ENCODE data around the gene FBXO27. TPM values are rescaled to one million over a fixed set of nuclear protein-coding genes. Genes with fewer than 3 reads are reported as not detected.

Gene FBXO27
- total RNA-seq, 1 donor from 2014 or later = 3.7 TPM

- Histone ChIP-seq H3K4me3 (no peak overlapping the region), H3K27me3 (no peaks in the 10 kb centered on the region), H3K36me3 (no peaks in the 10 kb centered on the region), H3K4me1 (peaks cover 34% of the 10 kb centered on the region), H3K27ac (no peak overlapping the region), H3K9me3 (no peaks in the 10 kb centered on the region)
- no peak for DNase-seq (ENCODE audit: extremely low spot score in 2 of 2)
- intact Hi-C loops (cut with DNase I) = no loop called here
- TF ChIP-seq, protein P1, sequence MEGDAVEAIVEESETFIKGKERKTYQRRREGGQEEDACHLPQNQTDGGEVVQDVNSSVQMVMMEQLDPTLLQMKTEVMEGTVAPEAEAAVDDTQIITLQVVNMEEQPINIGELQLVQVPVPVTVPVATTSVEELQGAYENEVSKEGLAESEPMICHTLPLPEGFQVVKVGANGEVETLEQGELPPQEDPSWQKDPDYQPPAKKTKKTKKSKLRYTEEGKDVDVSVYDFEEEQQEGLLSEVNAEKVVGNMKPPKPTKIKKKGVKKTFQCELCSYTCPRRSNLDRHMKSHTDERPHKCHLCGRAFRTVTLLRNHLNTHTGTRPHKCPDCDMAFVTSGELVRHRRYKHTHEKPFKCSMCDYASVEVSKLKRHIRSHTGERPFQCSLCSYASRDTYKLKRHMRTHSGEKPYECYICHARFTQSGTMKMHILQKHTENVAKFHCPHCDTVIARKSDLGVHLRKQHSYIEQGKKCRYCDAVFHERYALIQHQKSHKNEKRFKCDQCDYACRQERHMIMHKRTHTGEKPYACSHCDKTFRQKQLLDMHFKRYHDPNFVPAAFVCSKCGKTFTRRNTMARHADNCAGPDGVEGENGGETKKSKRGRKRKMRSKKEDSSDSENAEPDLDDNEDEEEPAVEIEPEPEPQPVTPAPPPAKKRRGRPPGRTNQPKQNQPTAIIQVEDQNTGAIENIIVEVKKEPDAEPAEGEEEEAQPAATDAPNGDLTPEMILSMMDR (IDR thresholded peaks at IDR 0.05) = no peak
- TF ChIP-seq POLR2AphosphoS5 (IDR thresholded peaks at IDR 0.05; ENCODE audit: insufficient read depth in 1 of 2, low read depth in 1 of 2) = no peak
- TF ChIP-seq POLR2A (IDR thresholded peaks at IDR 0.05) = no peak
Measured at GRCh38 chr19:38977445-38978325, 54.7 kb downstream of the FBXO27 start.

DNA sequence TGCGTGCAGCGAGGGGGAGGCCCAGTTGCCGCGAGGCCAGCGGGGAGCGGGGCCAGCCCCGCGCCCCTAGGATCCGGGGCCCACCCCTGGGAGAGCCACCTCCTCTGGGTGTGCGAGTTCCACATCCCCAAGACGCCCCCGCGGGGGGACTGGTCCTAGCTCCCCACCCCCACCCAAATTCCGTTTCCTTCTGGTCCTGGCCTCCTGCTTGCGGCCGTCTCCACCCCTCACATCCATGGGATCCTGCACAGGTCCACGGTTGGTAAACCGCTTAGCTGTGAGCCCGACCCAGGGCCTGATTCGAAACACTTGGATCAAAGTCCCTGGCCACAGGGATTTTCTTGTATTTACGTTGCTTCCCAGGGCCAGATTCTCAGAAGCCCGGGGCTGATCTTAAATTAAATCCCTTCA lies 56.5 kb downstream of the FBXO27 start:
- H3K4me3 ChIP-seq = peak overlapping the region; percentile 52 to 64
- TF ChIP-seq POLR2AphosphoS5 (IDR thresholded peaks at IDR 0.05; ENCODE audit: insufficient read depth in 1 of 2, low read depth in 1 of 2) = no peak
- no peak for TF ChIP-seq POLR2A (IDR thresholded peaks at IDR 0.05)
- TF ChIP-seq, protein P1 (IDR thresholded peaks at IDR 0.05) = no peak
- DNase-seq (ENCODE audit: extremely low spot score in 2 of 2) = no peak
- no peaks in the 10 kb centered on the region for H3K36me3 ChIP-seq
- no peaks in the 10 kb centered on the region for H3K27me3 ChIP-seq
- peak overlapping the region; percentile 95 for H3K27ac ChIP-seq
- intact Hi-C loops (cut with DNase I) = no loop called here
- no peaks in the 10 kb centered on the region for H3K9me3 ChIP-seq
- peaks cover 36% of the 10 kb centered on the region for H3K4me1 ChIP-seq

GRCh38 chr19:38975214-38975860 lies 57.0 kb downstream of the FBXO27 start, which contains the start of gene FBXO17:
FBXO17 (minus strand) TSS chr19:38975742; CDS start chr19:38950319, 25,423 bp downstream.
- Histone ChIP-seq H3K27ac (peak within 1 kb of the TSS; percentile 95), H3K4me3 (peak within 1 kb of the TSS; percentile 52 to 64), H3K4me1 (peaks cover 36% of the 10 kb centered on the region), H3K27me3 (no peaks in the 10 kb centered on the region), H3K36me3 (no peaks in the 10 kb centered on the region), H3K9me3 (no peaks in the 10 kb centered on the region)
- intact Hi-C loops (cut with DNase I) = no loop called here
- no peak for DNase-seq (ENCODE audit: extremely low spot score in 2 of 2)
- peak in 1 of 2 donors; percentile 65 for TF ChIP-seq POLR2AphosphoS5 (IDR thresholded peaks at IDR 0.05; ENCODE audit: insufficient read depth in 1 of 2, low read depth in 1 of 2)
- no peak for TF ChIP-seq POLR2A (IDR thresholded peaks at IDR 0.05)
- TF ChIP-seq, protein P1 (IDR thresholded peaks at IDR 0.05) = peak in 1 of 3 experiments; percentile 21

GRCh38 chr19:38974624-38975213 lies 57.6 kb downstream of the FBXO27 start:
- TF ChIP-seq POLR2A (IDR thresholded peaks at IDR 0.05) (no peak), POLR2AphosphoS5 (IDR thresholded peaks at IDR 0.05; ENCODE audit: insufficient read depth in 1 of 2, low read depth in 1 of 2) (no peak)
- TF ChIP-seq, protein P1 (IDR thresholded peaks at IDR 0.05) = no peak
- Histone ChIP-seq H3K27ac (peak overlapping the region; percentile 95), H3K4me3 (peak overlapping the region; percentile 52 to 64), H3K36me3 (no peaks in the 10 kb centered on the region), H3K27me3 (no peaks in the 10 kb centered on the region), H3K9me3 (no peaks in the 10 kb centered on the region), H3K4me1 (peaks cover 36% of the 10 kb centered on the region)
- intact Hi-C loops (cut with DNase I) = no loop called here
- DNase-seq (ENCODE audit: extremely low spot score in 2 of 2) = no peak

Other genes with a start within 250 kb of the FBXO27 start
- 760 TPM for gene LGALS7B, start 243.3 kb downstream of the FBXO27 start, total RNA-seq
- not detected for gene LGALS4, start 219.6 kb downstream of the FBXO27 start, total RNA-seq
- gene ECH1, start 200.8 kb downstream of the FBXO27 start, total RNA-seq = 158 TPM
- 190 TPM for gene HNRNPL, start 182.6 kb downstream of the FBXO27 start, total RNA-seq
- 7.4 TPM for gene RINL, start 154.3 kb downstream of the FBXO27 start, total RNA-seq
- gene SIRT2, start 132.9 kb downstream of the FBXO27 start, total RNA-seq = 51.6 TPM
- gene NFKBIB, start 132.6 kb downstream of the FBXO27 start, total RNA-seq = 16.7 TPM
- not detected for gene CCER2, start 120.4 kb downstream of the FBXO27 start, total RNA-seq
- gene SARS2, start 101.8 kb downstream of the FBXO27 start, total RNA-seq = 26.3 TPM
- gene MRPS12, start 101.6 kb downstream of the FBXO27 start, total RNA-seq = 44.7 TPM
- 44.0 TPM for gene FBXO17, start 56.8 kb downstream of the FBXO27 start, total RNA-seq
- gene ACP7, start 51.8 kb upstream of the FBXO27 start, total RNA-seq = not detected
- gene PAK4, start 93.2 kb upstream of the FBXO27 start, total RNA-seq = 19.4 TPM
- gene NCCRP1, start 164.4 kb upstream of the FBXO27 start, total RNA-seq = 41.7 TPM
- not detected for gene SYCN, start 171.7 kb upstream of the FBXO27 start, total RNA-seq
- gene IFNL3, start 212.5 kb upstream of the FBXO27 start, total RNA-seq = not detected
- not detected for gene IFNL4, start 216.3 kb upstream of the FBXO27 start, total RNA-seq
- gene IFNL2, start 235.8 kb upstream of the FBXO27 start, total RNA-seq = not detected

All from vagina (tissue), 2 donors.